Transverse colon (tissue), 4 donors: Measurements from ENCODE around the gene LYPD1. TPM values are rescaled to one million over a fixed set of nuclear protein-coding genes. Genes with fewer than 3 reads are reported as not detected.

ENCODE experiments used
- DNase-seq: peaks from one replicate; pipeline ENCODE4 v3.0.0-alpha.2; 2019
- H3K27ac ChIP-seq, 4 donors: fragments of 200-600 bp; sonication (generic); 2 replicates each; pipeline ENCODE4 v1.5.1; 2016 to 2018; ENCODE audit warnings: inconsistent platforms in 4 of 4
- H3K27me3 ChIP-seq: fragments of 200-600 bp; sonication (generic); 2 replicates; pipeline ENCODE4 v1.5.1; 2017; ENCODE audit warnings: inconsistent platforms
- H3K36me3 ChIP-seq, 4 donors: fragments of 200-600 bp; sonication (generic); 2 replicates each; pipeline ENCODE4 v1.5.1; 2017 to 2019; ENCODE audit warnings: inconsistent platforms in 4 of 4
- H3K4me1 ChIP-seq, 4 donors: fragments of 200-600 bp; sonication (generic); 2 replicates each; pipeline ENCODE4 v1.5.1; 2017 to 2020; ENCODE audit warnings: inconsistent platforms in 4 of 4
- H3K4me3 ChIP-seq, 4 donors: fragments of 200-600 bp; sonication (generic); 1 replicate in 1 of 4; 2 replicates in 3 of 4; pipeline versions ENCODE4 v1.5.1 to v1.6.1; 2017 to 2019; ENCODE audit warnings: inconsistent platforms in 4 of 4
- H3K9me3 ChIP-seq, 2 donors: fragments of 200-600 bp; sonication (generic); 2 replicates each; pipeline ENCODE4 v1.5.1; 2017 to 2019; ENCODE audit warnings: inconsistent platforms in 2 of 2
- CTCF ChIP-seq, 5 experiments: fragments of 200-600 bp in 3 of 5; fragments of 450-650 bp in 2 of 5; sonication (generic) in 3 of 5; IDR thresholded peaks; 1 replicate in 2 of 5; 2 replicates in 3 of 5; pipeline ENCODE4 v1.5.1; 2016 to 2017; ENCODE audit warnings: antibody characterized with exemption in 5 of 5, inconsistent platforms in 3 of 5, mild to moderate bottlenecking in 2 of 5, moderate library complexity in 1 of 5
- EP300 ChIP-seq: sonication (generic); formaldehyde crosslinking; IDR thresholded peaks from one replicate; pipeline ENCODE4 v1.6.1; 2017; ENCODE audit warnings: antibody characterized with exemption, low read depth
- POLR2A ChIP-seq: fragments of 450-650 bp; IDR thresholded peaks from one replicate; pipeline ENCODE4 v1.6.1; 2016; ENCODE audit warnings: antibody characterized with exemption, mild to moderate bottlenecking, moderate library complexity
- POLR2AphosphoS5 ChIP-seq, 3 donors: sonication (generic); formaldehyde crosslinking; IDR thresholded peaks; one replicate each; pipeline ENCODE4 v1.6.1; 2016; ENCODE audit warnings: antibody characterized with exemption in 3 of 3
- WGBS, 2 donors: methylation state at CpG; one replicate each; pipeline ENCODE4 v1.1.5; 2018; ENCODE audit warnings: low coverage in 1 of 2; 5-methylcytosine and 5-hydroxymethylcytosine counted together
- in situ Hi-C, 4 donors: fragments of 200-750 bp; cut with MboI; loops; one replicate each; pipeline versions ENCODE4 v1.15.0 to v1.15.1; 2017; ENCODE audit warnings: low sequenced_read_pairs in 3 of 4, low pct_ligation_motif_present in 1 of 4, low pct_unique_long_range_greater_than_20kb in 1 of 4
- intact Hi-C: fragments of 100-400 bp; cut with DNase I; formaldehyde crosslinking; loops from one replicate; pipeline ENCODE4 v1.15.1; 2023; ENCODE audit warnings: low total_unique reads
- total RNA-seq, 4 donors: library from RNA; depleted of rRNA; stranded (reverse); fragments of >200 nt; gene quantifications; one replicate each; pipeline ENCODE4 v1.1.0, GENCODE V29; 2016

The LYPD1 gene
- total RNA-seq, 4 donors from 2014 or later, result 0.27 to 3.6 (median 0.32) TPM; not detected in 1

GRCh38 chr2:132597831-132598230 lies 72.2 kb downstream of the LYPD1 start:
- H3K27ac ChIP-seq, result no peak overlapping the region
- WGBS, 2 donors, result 100% methylated on average over 1 of the region's 1 CpG; no CpG with 5 or more reads in 1 of the 2 donors
- in situ Hi-C loops, result no loop called here
- H3K4me3 ChIP-seq, result no peak overlapping the region
- no peaks in the 10 kb centered on the region for H3K36me3 ChIP-seq
- intact Hi-C loops, result no loop called here
- no peak for DNase-seq
- no peaks in the 10 kb centered on the region for H3K27me3 ChIP-seq
- no peaks in the 10 kb centered on the region for H3K9me3 ChIP-seq
- TF ChIP-seq POLR2AphosphoS5 (IDR thresholded peaks at IDR 0.05) (no peak), POLR2A (no peak), CTCF (IDR thresholded peaks at IDR 0.05) (no peak), EP300 (no peak)
- no peaks in the 10 kb centered on the region for H3K4me1 ChIP-seq

GRCh38 chr2:132597166-132597565 lies 72.8 kb downstream of the LYPD1 start:
- no peak for DNase-seq
- no peaks in the 10 kb centered on the region for H3K27me3 ChIP-seq
- H3K9me3 ChIP-seq, result no peaks in the 10 kb centered on the region
- no peak overlapping the region for H3K4me3 ChIP-seq
- H3K4me1 ChIP-seq, result no peaks in the 10 kb centered on the region
- intact Hi-C loops, result no loop called here
- no peak for TF ChIP-seq POLR2AphosphoS5 (IDR thresholded peaks at IDR 0.05)
- TF ChIP-seq POLR2A, result no peak
- no peak for TF ChIP-seq EP300
- TF ChIP-seq CTCF (IDR thresholded peaks at IDR 0.05), result no peak
- in situ Hi-C loops, result no loop called here
- H3K36me3 ChIP-seq, result no peaks in the 10 kb centered on the region
- no peak overlapping the region for H3K27ac ChIP-seq

- intact Hi-C loops, result no loop called here
- Histone ChIP-seq H3K27ac (no peak overlapping the region), H3K36me3 (no peaks in the 10 kb centered on the region), H3K4me1 (no peaks in the 10 kb centered on the region), H3K9me3 (no peaks in the 10 kb centered on the region), H3K27me3 (no peaks in the 10 kb centered on the region), H3K4me3 (no peak overlapping the region)
- in situ Hi-C loops, result no loop called here
- TF ChIP-seq POLR2AphosphoS5 (IDR thresholded peaks at IDR 0.05) (no peak), CTCF (IDR thresholded peaks at IDR 0.05) (no peak), POLR2A (no peak), EP300 (no peak)
- no peak for DNase-seq
- 87% methylated on average over 2 of the region's 2 CpGs for WGBS, 2 donors
These were observed 74.3 kb downstream of the LYPD1 start for GRCh38 chr2:132595693-132596092.

GRCh38 chr2:132595186-132595585 lies 74.8 kb downstream of the LYPD1 start:
- Histone ChIP-seq H3K4me1 (no peaks in the 10 kb centered on the region), H3K9me3 (no peaks in the 10 kb centered on the region), H3K36me3 (no peaks in the 10 kb centered on the region), H3K4me3 (no peak overlapping the region), H3K27me3 (no peaks in the 10 kb centered on the region), H3K27ac (no peak overlapping the region)
- no peak for TF ChIP-seq POLR2A
- TF ChIP-seq CTCF (IDR thresholded peaks at IDR 0.05), result no peak
- TF ChIP-seq POLR2AphosphoS5 (IDR thresholded peaks at IDR 0.05), result no peak
- TF ChIP-seq EP300, result no peak
- no peak for DNase-seq
- 86% methylated on average over 6 of the region's 6 CpGs; no CpG with 5 or more reads in 1 of the 2 donors for WGBS, 2 donors
- intact Hi-C loops (no loop called here), in situ Hi-C loops (no loop called here)
